ENCODE data around the gene KCNA2. TPM values are rescaled to one million over a fixed set of nuclear protein-coding genes. Genes with fewer than 3 reads are reported as not detected.

The KCNA2 gene
- total RNA-seq, 1 experiment from 2014 or later = 0.03 TPM

DNA sequence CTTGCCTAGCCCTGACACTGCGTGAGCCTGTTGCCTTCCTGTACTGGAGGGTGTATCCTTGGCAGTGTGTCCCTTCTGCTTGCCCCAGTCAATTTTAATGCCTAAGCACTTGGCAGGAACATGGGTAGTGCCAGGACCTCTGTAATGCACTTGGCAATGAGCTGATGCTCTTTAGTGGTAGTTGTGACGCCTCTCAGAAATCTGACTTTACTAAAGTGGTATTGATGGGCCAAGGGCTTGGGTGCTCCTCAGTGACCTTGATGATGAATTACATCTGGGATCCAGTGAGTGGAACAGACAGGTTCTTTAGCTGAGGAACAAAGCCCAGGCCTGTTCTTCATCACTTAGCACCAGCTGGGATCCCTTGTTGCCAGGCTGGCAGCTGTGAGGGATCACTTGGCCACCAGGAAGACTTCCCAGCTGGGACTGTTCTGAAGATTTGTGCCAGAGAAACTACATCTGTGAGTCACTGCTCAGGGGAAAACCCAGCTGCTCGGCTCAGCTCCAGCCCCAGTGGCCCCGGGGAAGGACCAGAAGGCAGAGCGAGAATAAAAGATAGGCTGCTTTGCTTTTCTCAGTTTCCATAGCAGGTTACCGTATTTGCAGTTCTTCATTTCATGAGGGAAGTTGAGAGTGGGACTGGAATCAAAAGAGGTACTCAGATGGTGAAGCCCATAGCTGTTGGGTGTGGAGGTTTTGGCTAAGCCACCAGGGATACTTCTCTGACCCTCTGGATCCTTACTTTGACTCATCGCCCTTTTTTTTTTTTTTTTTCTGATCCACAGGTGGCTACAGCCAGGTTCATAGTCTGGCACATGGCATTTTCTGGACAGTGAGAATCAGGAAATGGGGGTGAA lies 28.5 kb upstream of the KCNA2 start:
- DNase-seq = no peak
- no peaks in the 10 kb centered on the region for H3K36me3 ChIP-seq (replicated peaks; ENCODE audit: control insufficient read depth, insufficient read depth, low read length)
- H3K4me3 ChIP-seq (ENCODE audit: insufficient read depth, low read depth, low read length) = no peak overlapping the region
- H3K27me3 ChIP-seq (ENCODE audit: control insufficient read depth, insufficient read depth, low read length) = no peaks in the 10 kb centered on the region; the same call in 1 of the 2 replicates

DNA sequence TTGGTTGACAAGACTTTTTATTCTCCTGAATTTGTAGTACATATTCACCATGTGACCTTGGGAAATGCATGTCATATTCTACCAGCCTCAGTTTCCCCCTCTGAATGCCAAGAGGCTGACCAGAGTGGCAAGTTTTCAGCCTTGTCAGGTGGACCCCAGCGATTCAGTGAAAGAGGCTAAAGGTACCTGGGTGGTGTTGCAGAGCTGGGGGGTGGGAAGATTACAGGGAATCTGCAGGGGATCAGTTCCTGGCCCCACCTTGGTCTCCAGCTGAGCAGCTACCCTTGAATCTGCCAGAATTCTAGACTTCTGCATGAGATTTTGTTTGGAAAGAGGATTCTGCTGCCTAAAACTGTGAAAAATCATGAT lies 27.9 kb upstream of the KCNA2 start:
- DNase-seq = no peak
- no peak overlapping the region for H3K4me3 ChIP-seq (ENCODE audit: insufficient read depth, low read depth, low read length)
- no peaks in the 10 kb centered on the region for H3K36me3 ChIP-seq (replicated peaks; ENCODE audit: control insufficient read depth, insufficient read depth, low read length)
- H3K27me3 ChIP-seq (ENCODE audit: control insufficient read depth, insufficient read depth, low read length) = no peaks in the 10 kb centered on the region; the same call in 1 of the 2 replicates

DNA sequence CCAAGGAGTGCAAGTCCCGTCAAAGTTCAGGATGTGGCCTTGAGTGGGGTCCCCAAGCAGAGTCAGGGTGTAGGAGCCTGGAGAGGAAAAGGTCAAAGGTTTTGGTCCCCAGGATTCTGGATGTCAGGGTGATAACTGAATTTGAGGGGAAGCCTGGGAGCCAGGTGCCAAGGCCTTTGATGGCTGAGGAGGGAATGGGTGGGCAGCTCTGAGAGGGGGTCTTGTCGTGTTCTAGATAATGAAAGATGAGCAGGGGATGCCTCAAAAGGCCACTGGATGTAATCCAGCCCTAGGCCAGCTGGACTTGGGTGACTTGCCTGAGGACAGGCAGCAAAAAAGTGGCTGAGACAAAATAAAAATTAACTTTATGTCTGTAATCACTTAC lies 27.5 kb upstream of the KCNA2 start:
- no peak overlapping the region for H3K4me3 ChIP-seq (ENCODE audit: insufficient read depth, low read depth, low read length)
- DNase-seq = no peak

GRCh38 chr1:110631836-110632620 lies 25.9 kb upstream of the KCNA2 start:
- DNase-seq = no peak
- Histone ChIP-seq H3K36me3 (replicated peaks; ENCODE audit: control insufficient read depth, insufficient read depth, low read length) (no peaks in the 10 kb centered on the region), H3K27me3 (ENCODE audit: control insufficient read depth, insufficient read depth, low read length) (peaks cover 2% of the 10 kb centered on the region; the same call in 1 of the 2 replicates), H3K4me3 (ENCODE audit: insufficient read depth, low read depth, low read length) (no peak overlapping the region)

More for the DNA sequence above, 27.5 kb upstream of the KCNA2 start:
- no peaks in the 10 kb centered on the region; the same call in 1 of the 2 replicates for H3K27me3 ChIP-seq (ENCODE audit: control insufficient read depth, insufficient read depth, low read length)
- no peaks in the 10 kb centered on the region for H3K36me3 ChIP-seq (replicated peaks; ENCODE audit: control insufficient read depth, insufficient read depth, low read length)

DNA sequence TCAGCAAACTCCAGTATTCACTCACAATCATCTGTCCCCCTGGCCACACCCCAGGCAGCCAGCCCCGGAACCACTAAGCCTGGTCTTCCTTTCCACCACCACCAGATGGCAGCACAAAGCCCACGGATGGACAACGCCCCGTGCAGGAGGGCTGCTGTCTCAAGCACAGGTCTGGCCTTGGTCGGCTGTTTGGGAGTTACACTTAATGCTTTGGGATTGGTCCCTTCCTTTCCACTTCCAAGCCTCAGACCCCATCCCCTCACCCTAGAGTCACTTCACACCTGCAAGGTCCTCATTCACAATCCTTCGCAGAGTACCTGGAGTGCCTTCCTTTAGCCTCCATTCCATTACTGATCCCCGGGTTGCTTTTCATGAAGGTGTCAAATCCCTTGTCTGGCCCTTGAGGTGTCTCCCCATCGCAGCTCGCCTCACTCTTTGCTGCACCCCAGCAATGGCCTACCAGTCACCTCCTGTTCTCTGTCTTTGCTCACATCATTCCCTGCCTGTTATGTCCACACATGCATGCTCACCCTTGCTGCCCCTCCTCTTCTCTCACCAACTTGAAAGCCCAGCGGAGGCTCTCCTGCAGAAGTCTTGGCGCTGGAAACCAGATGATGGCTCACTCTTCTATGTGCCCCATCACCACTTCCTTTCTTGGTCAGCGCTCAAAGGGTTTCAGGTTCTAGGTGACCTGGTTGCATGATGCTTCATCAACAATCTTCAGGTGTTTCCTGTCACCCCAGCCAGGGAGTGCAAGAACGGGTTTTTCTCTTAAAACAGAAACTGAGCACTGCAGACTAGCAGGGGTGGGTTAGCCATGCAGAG lies 24.9 kb upstream of the KCNA2 start:
- H3K4me3 ChIP-seq (ENCODE audit: insufficient read depth, low read depth, low read length) = no peak overlapping the region
- peak; percentile 79 for DNase-seq
- no peaks in the 10 kb centered on the region for H3K36me3 ChIP-seq (replicated peaks; ENCODE audit: control insufficient read depth, insufficient read depth, low read length)
- peaks cover 2% of the 10 kb centered on the region; the same call in 1 of the 2 replicates for H3K27me3 ChIP-seq (ENCODE audit: control insufficient read depth, insufficient read depth, low read length)

DNA sequence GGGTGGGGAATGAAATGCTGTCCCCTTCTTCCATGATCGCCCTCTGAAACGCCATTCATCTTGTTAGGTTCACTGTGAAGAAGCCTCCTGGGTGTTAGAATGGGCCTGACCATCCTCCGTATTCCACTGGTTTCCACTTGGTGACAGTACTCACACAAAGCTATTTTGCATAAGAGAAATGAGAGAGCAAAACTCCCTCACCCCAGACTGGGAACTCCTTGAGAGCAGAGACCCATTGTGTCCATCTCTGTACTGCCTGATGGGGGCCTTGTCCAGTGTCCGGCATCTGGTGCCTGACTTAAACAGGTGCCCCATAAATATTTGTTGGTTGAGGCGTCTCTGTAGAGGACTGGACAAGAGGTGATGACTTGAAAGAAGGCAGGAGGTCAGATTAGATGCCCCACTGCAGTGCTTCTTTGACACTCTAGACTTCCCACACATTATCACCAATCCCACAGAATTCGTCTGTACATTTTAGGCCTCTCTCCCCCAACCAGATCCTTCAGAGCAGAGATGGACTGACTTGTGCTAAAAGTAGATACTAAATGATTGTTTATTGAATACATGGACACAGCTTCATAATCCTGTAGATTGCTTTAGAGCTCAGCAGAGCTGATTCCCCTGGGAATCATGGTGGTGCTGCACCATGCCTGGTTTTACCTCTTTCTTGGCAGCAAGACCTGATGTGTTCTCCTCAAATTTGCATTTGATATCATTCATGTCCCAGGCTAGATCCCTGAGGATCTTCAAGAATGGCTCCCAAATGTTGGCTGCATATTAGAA lies 22.4 kb upstream of the KCNA2 start:
- Histone ChIP-seq H3K27me3 (ENCODE audit: control insufficient read depth, insufficient read depth, low read length) (peaks cover 2% of the 10 kb centered on the region; the same call in 1 of the 2 replicates), H3K4me3 (ENCODE audit: insufficient read depth, low read depth, low read length) (no peak overlapping the region), H3K36me3 (replicated peaks; ENCODE audit: control insufficient read depth, insufficient read depth, low read length) (no peaks in the 10 kb centered on the region)
- DNase-seq = no peak

- H3K4me3 ChIP-seq (ENCODE audit: insufficient read depth, low read depth, low read length) = no peak overlapping the region
- H3K27me3 ChIP-seq (ENCODE audit: control insufficient read depth, insufficient read depth, low read length) = peaks cover 5% of the 10 kb centered on the region; the same call in 1 of the 2 replicates
- no peak for DNase-seq
- no peaks in the 10 kb centered on the region for H3K36me3 ChIP-seq (replicated peaks; ENCODE audit: control insufficient read depth, insufficient read depth, low read length)
Measured at GRCh38 chr1:110627764-110628163, 21.6 kb upstream of the KCNA2 start.

GRCh38 chr1:110626889-110627288 lies 20.7 kb upstream of the KCNA2 start:
- H3K36me3 ChIP-seq (replicated peaks; ENCODE audit: control insufficient read depth, insufficient read depth, low read length) = no peaks in the 10 kb centered on the region
- no peak for DNase-seq
- H3K4me3 ChIP-seq (ENCODE audit: insufficient read depth, low read depth, low read length) = no peak overlapping the region
- H3K27me3 ChIP-seq (ENCODE audit: control insufficient read depth, insufficient read depth, low read length) = peaks cover 9% of the 10 kb centered on the region

DNA sequence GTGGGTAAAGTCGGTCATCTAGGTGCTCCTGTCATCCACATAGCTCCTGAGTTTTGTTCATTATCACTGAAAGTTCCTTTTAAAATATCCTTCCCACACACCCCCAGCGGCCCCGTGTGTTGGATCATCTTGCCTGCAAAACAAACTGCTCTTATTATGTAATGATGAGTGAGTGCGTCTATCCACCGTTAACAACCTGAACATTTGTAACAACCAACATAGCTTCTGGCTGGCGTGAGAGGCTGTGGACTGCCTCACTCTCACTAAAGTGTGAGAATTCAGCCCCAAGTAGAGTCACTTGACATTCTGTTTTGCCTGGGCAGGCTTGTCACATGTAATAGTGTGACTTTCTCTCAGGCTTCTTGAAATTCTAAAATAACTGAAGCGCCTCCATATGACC lies 14.5 kb upstream of the KCNA2 start:
- Histone ChIP-seq H3K36me3 (replicated peaks; ENCODE audit: control insufficient read depth, insufficient read depth, low read length) (no peaks in the 10 kb centered on the region), H3K4me3 (ENCODE audit: insufficient read depth, low read depth, low read length) (no peak overlapping the region), H3K27me3 (ENCODE audit: control insufficient read depth, insufficient read depth, low read length) (peaks cover 21% of the 10 kb centered on the region)
- no peak for DNase-seq

GRCh38 chr1:110620250-110620615 lies 14.1 kb upstream of the KCNA2 start:
- Histone ChIP-seq H3K36me3 (replicated peaks; ENCODE audit: control insufficient read depth, insufficient read depth, low read length) (no peaks in the 10 kb centered on the region), H3K4me3 (ENCODE audit: insufficient read depth, low read depth, low read length) (no peak overlapping the region), H3K27me3 (ENCODE audit: control insufficient read depth, insufficient read depth, low read length) (peaks cover 21% of the 10 kb centered on the region)
- DNase-seq = no peak

- Histone ChIP-seq H3K27me3 (ENCODE audit: control insufficient read depth, insufficient read depth, low read length) (peaks cover 21% of the 10 kb centered on the region), H3K4me3 (ENCODE audit: insufficient read depth, low read depth, low read length) (peak overlapping the region; percentile 36; the same call in 1 of the 2 replicates), H3K36me3 (replicated peaks; ENCODE audit: control insufficient read depth, insufficient read depth, low read length) (no peaks in the 10 kb centered on the region)
- DNase-seq = peak; percentile 88
Measured at GRCh38 chr1:110619412-110620249, 13.5 kb upstream of the KCNA2 start.

DNA sequence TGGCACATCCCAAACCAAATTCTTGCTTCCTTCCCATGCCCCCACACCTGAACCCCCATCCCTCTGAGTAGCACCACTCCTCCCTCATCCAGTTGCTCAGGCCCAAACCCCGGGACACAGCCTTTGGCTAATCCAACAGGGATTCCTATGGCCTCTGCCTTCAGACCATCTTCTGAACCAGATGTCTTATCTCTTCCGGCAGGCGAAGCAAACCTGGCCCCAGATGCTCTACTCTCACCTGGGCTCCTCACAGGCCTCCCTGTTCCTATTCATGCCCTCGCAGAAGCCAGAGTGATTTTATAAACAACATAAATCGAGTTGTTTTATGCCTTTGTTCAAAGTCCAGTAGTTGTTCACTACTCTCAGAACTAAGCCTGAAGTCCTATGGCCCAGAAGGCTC lies 12.5 kb upstream of the KCNA2 start:
- no peaks in the 10 kb centered on the region for H3K36me3 ChIP-seq (replicated peaks; ENCODE audit: control insufficient read depth, insufficient read depth, low read length)
- peaks cover 24% of the 10 kb centered on the region for H3K27me3 ChIP-seq (ENCODE audit: control insufficient read depth, insufficient read depth, low read length)
- no peak for DNase-seq
- H3K4me3 ChIP-seq (ENCODE audit: insufficient read depth, low read depth, low read length) = no peak overlapping the region

GRCh38 chr1:110617589-110617988 lies 11.4 kb upstream of the KCNA2 start:
- peaks cover 24% of the 10 kb centered on the region for H3K27me3 ChIP-seq (ENCODE audit: control insufficient read depth, insufficient read depth, low read length)
- no peak for DNase-seq
- H3K36me3 ChIP-seq (replicated peaks; ENCODE audit: control insufficient read depth, insufficient read depth, low read length) = no peaks in the 10 kb centered on the region
- H3K4me3 ChIP-seq (ENCODE audit: insufficient read depth, low read depth, low read length) = no peak overlapping the region
